DOHH2 (cell line): ENCODE results near the gene ANG.
"Not testable (repeated sequence)": the region's sequence is repeated elsewhere in the genome, so short reads cannot be mapped to it uniquely, and the experiment has no call there.

ENCODE experiments used
- H3F3A ChIP-seq: fragments of 200-600 bp; sonication (generic), shearing (Covaris generic); 2 replicates; pipeline ENCODE4 v1.6.0; 2016; ENCODE audit warnings: antibody characterized with exemption, mild to moderate bottlenecking; ENCODE audit not compliant: control insufficient read depth, insufficient read depth
- H3K27ac ChIP-seq: fragments of 200-600 bp; sonication (generic); 2 replicates; pipeline ENCODE4 v1.5.1; 2014; ENCODE audit warnings: low read depth, mild to moderate bottlenecking, low read length, moderate library complexity
- H3K27me3 ChIP-seq: fragments of 200-600 bp; sonication (generic); 2 replicates; pipeline ENCODE4 v1.6.1; 2014; ENCODE audit warnings: mild to moderate bottlenecking, low read length, mixed read lengths; ENCODE audit not compliant: control insufficient read depth
- H3K36me3 ChIP-seq: fragments of 200-600 bp; sonication (generic); 2 replicates; pipeline ENCODE4 v1.6.1; 2014; ENCODE audit warnings: mild to moderate bottlenecking, low read length, moderate library complexity, mixed read lengths; ENCODE audit not compliant: control insufficient read depth
- H3K4me1 ChIP-seq: fragments of 200-600 bp; sonication (generic); 2 replicates; pipeline ENCODE4 v1.6.1; 2014; ENCODE audit warnings: mild to moderate bottlenecking, low read length, mixed read lengths; ENCODE audit not compliant: control insufficient read depth
- H3K4me2 ChIP-seq: fragments of 200-600 bp; sonication (generic); 2 replicates; pipeline ENCODE4 v1.6.0; 2014; ENCODE audit warnings: mild to moderate bottlenecking, low read length, moderate library complexity
- H3K4me3 ChIP-seq: fragments of 200-600 bp; sonication (generic); 2 replicates; pipeline ENCODE4 v1.5.1; 2014; ENCODE audit warnings: mild to moderate bottlenecking, low read length, mixed read lengths
- H3K79me2 ChIP-seq: fragments of 200-600 bp; sonication (generic); 2 replicates; pipeline ENCODE4 v1.6.1; 2014; ENCODE audit warnings: mild to moderate bottlenecking, low read length, mixed read lengths; ENCODE audit not compliant: control insufficient read depth
- H3K9me2 ChIP-seq: fragments of 200-600 bp; sonication (generic); replicated peaks from 2 replicates; pipeline ENCODE4 v1.6.1; 2014; ENCODE audit warnings: mild to moderate bottlenecking, low read length, mixed read lengths; ENCODE audit not compliant: control insufficient read depth
- H3K9me3 ChIP-seq: fragments of 200-600 bp; sonication (generic); 2 replicates; pipeline ENCODE4 v1.6.1; 2014; ENCODE audit warnings: antibody characterized with exemption, low read length, mixed read lengths; ENCODE audit not compliant: control insufficient read depth, insufficient read depth
- H4K20me1 ChIP-seq: fragments of 200-600 bp; sonication (generic); 2 replicates; pipeline ENCODE4 v1.6.0; 2014; ENCODE audit warnings: low read depth, mild to moderate bottlenecking, antibody characterized with exemption, low read length, moderate library complexity; ENCODE audit not compliant: control insufficient read depth, insufficient read depth
- EZH2phosphoT487 ChIP-seq: fragments of 200-600 bp; sonication (generic); IDR thresholded peaks from 2 replicates; pipeline ENCODE4 v1.6.1; 2017; ENCODE audit warnings: borderline replicate concordance, mild to moderate bottlenecking, antibody characterized with exemption, low read length, moderate library complexity, mixed read lengths
- TF ChIP-seq, protein P1 (sequence below): fragments of 200-600 bp; sonication (generic); IDR thresholded peaks from one replicate; pipeline ENCODE4 v1.5.1; 2014; ENCODE audit warnings: antibody characterized with exemption, mild to moderate bottlenecking, low read depth, low read length; ENCODE audit not compliant: poor library complexity, severe bottlenecking

Gene ANG

DNA sequence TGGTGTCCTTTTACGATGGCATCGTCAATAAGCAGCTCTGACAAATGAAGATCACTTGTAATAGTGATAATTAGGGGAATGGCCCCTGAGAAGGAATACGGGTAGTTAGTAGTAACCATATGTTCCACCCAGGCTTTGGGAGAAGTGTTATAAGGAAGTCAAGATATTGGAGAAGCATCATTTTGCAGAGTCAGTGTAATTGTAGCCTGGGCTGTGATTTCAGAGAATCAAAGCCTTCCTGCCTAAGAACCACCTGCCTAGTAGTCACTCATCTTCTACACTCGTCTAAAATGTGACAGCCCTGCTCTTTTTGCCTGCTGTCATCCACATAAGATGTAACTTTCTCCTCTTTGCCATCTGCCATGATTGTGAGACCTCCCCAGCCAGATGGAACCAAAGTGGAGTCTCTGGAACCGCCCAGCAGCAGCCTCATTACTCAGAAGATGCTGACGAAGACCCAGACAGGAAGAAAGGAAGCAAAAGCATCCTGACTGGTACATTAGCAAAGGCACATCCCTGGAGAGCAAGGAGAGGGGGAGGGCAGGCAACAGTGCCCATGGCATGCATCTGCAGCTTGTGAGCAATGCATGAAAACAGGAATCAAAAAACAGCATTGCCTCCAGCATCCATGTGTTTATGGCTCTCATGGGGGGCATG is 44.5 kb downstream of the ANG start:
- H3K9me3 ChIP-seq: no peaks in the 10 kb centered on the region
- H3K79me2 ChIP-seq: no peaks in the 10 kb centered on the region
- TF ChIP-seq, protein P1, sequence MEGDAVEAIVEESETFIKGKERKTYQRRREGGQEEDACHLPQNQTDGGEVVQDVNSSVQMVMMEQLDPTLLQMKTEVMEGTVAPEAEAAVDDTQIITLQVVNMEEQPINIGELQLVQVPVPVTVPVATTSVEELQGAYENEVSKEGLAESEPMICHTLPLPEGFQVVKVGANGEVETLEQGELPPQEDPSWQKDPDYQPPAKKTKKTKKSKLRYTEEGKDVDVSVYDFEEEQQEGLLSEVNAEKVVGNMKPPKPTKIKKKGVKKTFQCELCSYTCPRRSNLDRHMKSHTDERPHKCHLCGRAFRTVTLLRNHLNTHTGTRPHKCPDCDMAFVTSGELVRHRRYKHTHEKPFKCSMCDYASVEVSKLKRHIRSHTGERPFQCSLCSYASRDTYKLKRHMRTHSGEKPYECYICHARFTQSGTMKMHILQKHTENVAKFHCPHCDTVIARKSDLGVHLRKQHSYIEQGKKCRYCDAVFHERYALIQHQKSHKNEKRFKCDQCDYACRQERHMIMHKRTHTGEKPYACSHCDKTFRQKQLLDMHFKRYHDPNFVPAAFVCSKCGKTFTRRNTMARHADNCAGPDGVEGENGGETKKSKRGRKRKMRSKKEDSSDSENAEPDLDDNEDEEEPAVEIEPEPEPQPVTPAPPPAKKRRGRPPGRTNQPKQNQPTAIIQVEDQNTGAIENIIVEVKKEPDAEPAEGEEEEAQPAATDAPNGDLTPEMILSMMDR: no peak
- TF ChIP-seq EZH2phosphoT487: no peak
- H3F3A ChIP-seq: no peaks in the 10 kb centered on the region
- H3K4me1 ChIP-seq: no peaks in the 10 kb centered on the region
- no peak overlapping the region for H3K4me2 ChIP-seq
- no peak overlapping the region for H3K4me3 ChIP-seq
- H4K20me1 ChIP-seq: no peaks in the 10 kb centered on the region
- no peaks in the 10 kb centered on the region for H3K36me3 ChIP-seq
- no peaks in the 10 kb centered on the region for H3K9me2 ChIP-seq
- H3K27ac ChIP-seq: no peak overlapping the region
- no peaks in the 10 kb centered on the region; the same call in 1 of the 2 replicates for H3K27me3 ChIP-seq

DNA sequence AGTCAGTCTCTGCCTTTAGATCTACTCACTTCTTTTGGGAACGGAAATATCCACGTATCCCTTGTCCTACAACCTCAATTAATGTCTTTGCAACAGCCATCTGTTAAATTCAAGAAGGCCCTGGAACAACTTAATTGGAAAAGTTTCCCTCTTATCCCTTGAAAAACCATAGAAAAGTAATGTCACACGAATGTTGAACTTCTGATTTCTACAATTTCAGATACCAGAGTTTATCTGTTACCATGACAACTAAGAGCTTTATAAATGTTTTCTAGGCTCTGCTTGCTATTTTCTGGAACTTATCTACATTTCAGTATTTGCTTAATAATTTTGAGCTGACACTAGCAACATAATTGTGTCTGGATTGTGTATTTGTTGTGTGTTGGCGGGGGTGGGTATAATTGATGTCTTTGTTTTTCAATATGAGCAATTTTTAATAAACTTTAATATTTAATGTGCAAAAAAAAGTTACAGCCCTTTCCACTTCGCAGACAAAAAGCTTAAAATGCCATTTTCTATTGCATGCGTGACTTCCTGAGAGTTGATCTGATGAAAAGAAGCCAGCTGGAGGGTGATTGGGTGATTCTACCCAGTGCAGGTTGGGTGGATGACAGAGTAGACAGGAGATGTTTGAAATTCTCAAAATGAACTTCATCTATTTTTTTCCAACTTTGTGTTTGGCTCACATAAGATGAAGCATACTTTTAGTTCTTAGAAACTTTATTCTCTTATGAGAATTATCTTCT is 45.3 kb downstream of the ANG start:
- no peaks in the 10 kb centered on the region; the same call in 1 of the 2 replicates for H3K27me3 ChIP-seq
- H3K9me3 ChIP-seq: no peaks in the 10 kb centered on the region
- H3K79me2 ChIP-seq: no peaks in the 10 kb centered on the region
- H3F3A ChIP-seq: no peaks in the 10 kb centered on the region
- H3K9me2 ChIP-seq: no peaks in the 10 kb centered on the region
- no peak for TF ChIP-seq EZH2phosphoT487
- TF ChIP-seq, protein P1: no peak
- H3K27ac ChIP-seq: no peak overlapping the region
- no peak overlapping the region for H3K4me2 ChIP-seq
- H3K4me1 ChIP-seq: no peaks in the 10 kb centered on the region
- no peak overlapping the region for H3K4me3 ChIP-seq
- H4K20me1 ChIP-seq: no peaks in the 10 kb centered on the region
- no peaks in the 10 kb centered on the region for H3K36me3 ChIP-seq

DNA sequence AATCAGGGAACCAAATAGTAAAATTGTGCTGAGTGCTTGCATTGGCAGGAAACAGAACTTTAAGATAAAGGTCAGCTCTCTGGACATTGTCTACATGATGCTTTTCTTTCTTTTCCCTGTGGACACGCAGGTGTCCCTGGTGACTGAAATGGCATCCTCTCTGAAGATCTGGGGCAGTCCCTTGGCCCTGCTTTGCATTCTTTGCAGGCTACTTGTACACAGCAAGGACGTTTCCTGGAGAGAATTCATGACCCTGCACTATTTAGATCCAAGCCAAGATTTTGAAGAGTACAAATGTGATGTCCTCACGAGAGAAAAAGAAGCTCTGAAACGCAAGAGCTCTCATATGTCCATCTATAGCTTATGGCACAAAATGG is 45.9 kb downstream of the ANG start:
- no peak for TF ChIP-seq EZH2phosphoT487
- TF ChIP-seq, protein P1: no peak
- H3K27ac ChIP-seq: no peak overlapping the region
- H3K79me2 ChIP-seq: no peaks in the 10 kb centered on the region
- H3K36me3 ChIP-seq: no peaks in the 10 kb centered on the region
- H3K27me3 ChIP-seq: no peaks in the 10 kb centered on the region; the same call in 1 of the 2 replicates
- no peaks in the 10 kb centered on the region for H3K9me2 ChIP-seq
- H3K4me1 ChIP-seq: no peaks in the 10 kb centered on the region
- no peak overlapping the region for H3K4me3 ChIP-seq
- no peaks in the 10 kb centered on the region for H3K9me3 ChIP-seq
- no peaks in the 10 kb centered on the region for H3F3A ChIP-seq
- H3K4me2 ChIP-seq: no peak overlapping the region
- no peaks in the 10 kb centered on the region for H4K20me1 ChIP-seq

GRCh38 chr14:20738292-20738691 is 49.7 kb downstream of the ANG start:
- not testable (repeated sequence) for H3K4me2 ChIP-seq, H3K9me2 ChIP-seq, H3F3A ChIP-seq, H3K79me2 ChIP-seq, H3K27me3 ChIP-seq, H4K20me1 ChIP-seq, H3K4me1 ChIP-seq, H3K9me3 ChIP-seq, H3K36me3 ChIP-seq, H3K4me3 ChIP-seq, H3K27ac ChIP-seq
